Measurements from ENCODE around the gene OLA1.

- no peak for TF ChIP-seq CTCF (IDR thresholded peaks at IDR 0.05 in 4 of 5, conservative IDR thresholded peaks at IDR 0.05 in 1 of 5)
- TF ChIP-seq POLR2A (IDR thresholded peaks at IDR 0.05) = no peak
Observed at GRCh38 chr2:174148833-174149232, 99.5 kb downstream of the OLA1 start.
